H1 (cell line): ENCODE measurements around the gene HNF1A. TPM values are rescaled to one million over a fixed set of nuclear protein-coding genes. Genes with fewer than 3 reads are reported as not detected.

Source experiments
- CTCF ChIA-PET: fragments of 300-600 bp; sonication (Branson Sonifier 250); formaldehyde crosslinking; loops from one replicate; lab custom pipeline; 2021; ENCODE audit not compliant: partially characterized antibody; lab: Charles Lee
- POLR2A ChIA-PET: fragments of 300-600 bp; sonication (Branson Sonifier 250); formaldehyde crosslinking; loops from one replicate; lab custom pipeline; 2021; ENCODE audit warnings: inconsistent platforms; ENCODE audit not compliant: partially characterized antibody; lab: Charles Lee
- DNase-seq, 2 experiments: peaks; one replicate each; pipeline versions ENCODE4 v3.0.0 to v3.0.0-alpha.2; 2010 to 2022; ENCODE audit warnings: low spot score in 2 of 2, low read depth in 1 of 2, mixed read lengths in 1 of 2
- FAIRE-seq: peaks from 2 replicates; lab custom pipeline; 2011; peaks lifted over from hg19 to GRCh38; lab: Jason Lieb, UNC
- H2AFZ ChIP-seq: 2 replicates; pipeline ENCODE4 v1.8.1; 2012; ENCODE audit warnings: low read length, inconsistent platforms
- H2AK5ac ChIP-seq: 2 replicates; pipeline ENCODE4 v1.6.1; 2013; ENCODE audit warnings: low read depth, low read length
- H2BK120ac ChIP-seq: replicated peaks from 2 replicates; pipeline ENCODE3; 2013; ENCODE audit warnings: low read depth, low read length, inconsistent platforms
- H2BK12ac ChIP-seq: 2 replicates; pipeline ENCODE4 v1.6.1; 2013; ENCODE audit warnings: low read depth, low read length
- H2BK15ac ChIP-seq: 2 replicates; pipeline ENCODE4 v1.6.1; 2013; ENCODE audit warnings: low read length
- H2BK20ac ChIP-seq: 2 replicates; pipeline ENCODE4 v1.6.1; 2013; ENCODE audit warnings: low read length
- H2BK5ac ChIP-seq: 2 replicates; pipeline ENCODE4 v1.6.1; 2013; ENCODE audit warnings: low read depth, low read length
- H3K14ac ChIP-seq: 2 replicates; pipeline ENCODE4 v1.6.1; 2013; ENCODE audit warnings: inconsistent platforms; ENCODE audit not compliant: insufficient read length
- H3K18ac ChIP-seq: 2 replicates; pipeline ENCODE4 v1.6.1; 2013; ENCODE audit warnings: low read length; ENCODE audit errors: extremely low read depth
- H3K23ac ChIP-seq: 2 replicates; pipeline ENCODE4 v1.6.1; 2013; ENCODE audit warnings: inconsistent platforms; ENCODE audit not compliant: insufficient read length
- H3K23me2 ChIP-seq: 2 replicates; pipeline ENCODE4 v1.6.1; 2013; ENCODE audit warnings: low read depth, low read length
- H3K27ac ChIP-seq: 2 replicates; pipeline ENCODE4 v1.6.1; 2011; ENCODE audit warnings: low read depth, low read length, inconsistent platforms
- H3K27me3 ChIP-seq, 4 experiments: replicated peaks in 1 of 4; 1 replicate in 1 of 4; 2 replicates in 3 of 4; pipeline versions ENCODE4 v1.6.1 to v1.8.1; 2011 to 2013; ENCODE audit warnings: low read length in 3 of 4, mild to moderate bottlenecking in 3 of 4, inconsistent platforms in 2 of 4, mixed read lengths in 2 of 4, moderate library complexity in 1 of 4; ENCODE audit not compliant: control insufficient read depth in 3 of 4, insufficient read depth in 3 of 4; ENCODE audit errors: extremely low read depth in 1 of 4
- H3K36me3 ChIP-seq, 4 experiments: 2 replicates each; pipeline versions ENCODE4 v1.6.1 to v1.8.1; 2011 to 2013; ENCODE audit warnings: mild to moderate bottlenecking in 4 of 4, low read length in 3 of 4, moderate library complexity in 2 of 4, control low read depth in 1 of 4, inconsistent platforms in 1 of 4; ENCODE audit not compliant: insufficient read depth in 4 of 4, control insufficient read depth in 2 of 4
- H3K4ac ChIP-seq: replicated peaks from 2 replicates; pipeline ENCODE3; 2013; ENCODE audit warnings: low read length, low read depth, mixed read lengths, inconsistent platforms; ENCODE audit not compliant: insufficient read length
- H3K4me1 ChIP-seq, 4 experiments: replicated peaks in 1 of 4; 1 replicate in 1 of 4; 2 replicates in 3 of 4; pipeline versions ENCODE4 v1.6.1 to v1.8.1; 2011 to 2013; ENCODE audit warnings: low read length in 3 of 4, inconsistent platforms in 2 of 4, mixed read lengths in 1 of 4; ENCODE audit not compliant: insufficient read depth in 4 of 4, control insufficient read depth in 3 of 4
- H3K4me2 ChIP-seq, 2 experiments: 2 replicates each; pipeline versions ENCODE4 v1.6.1 to v1.8.1; 2011 to 2013; ENCODE audit warnings: low read depth in 2 of 2, low read length in 2 of 2, control low read depth in 1 of 2, inconsistent platforms in 1 of 2, mild to moderate bottlenecking in 1 of 2; ENCODE audit not compliant: insufficient read depth in 1 of 2
- H3K4me3 ChIP-seq, 4 experiments: fragments of 200-600, 300-600 bp in 1 of 4; sonication (generic), shearing (Covaris generic), sonication (Bioruptor Twin) in 1 of 4; 2 replicates each; pipeline versions ENCODE4 v1.5.1 to v1.8.1; 2011 to 2016; ENCODE audit warnings: low read length in 4 of 4, low read depth in 3 of 4, control low read depth in 2 of 4, inconsistent platforms in 2 of 4, mild to moderate bottlenecking in 2 of 4, mixed read lengths in 1 of 4, moderate library complexity in 1 of 4; ENCODE audit not compliant: insufficient read depth in 2 of 4; ENCODE audit errors: extremely low read depth in 1 of 4
- H3K56ac ChIP-seq: replicated peaks from 2 replicates; pipeline ENCODE3; 2013; ENCODE audit warnings: low read depth, mild to moderate bottlenecking, mixed read lengths, low read length, inconsistent platforms; ENCODE audit not compliant: insufficient read length
- H3K79me1 ChIP-seq: 2 replicates; pipeline ENCODE4 v1.6.1; 2013; ENCODE audit warnings: low read depth, low read length, control low read depth
- H3K79me2 ChIP-seq, 2 experiments: 2 replicates each; pipeline versions ENCODE4 v1.6.1 to v1.8.1; 2012 to 2013; ENCODE audit warnings: low read length in 2 of 2, mild to moderate bottlenecking in 2 of 2, inconsistent platforms in 1 of 2; ENCODE audit not compliant: insufficient read depth in 2 of 2, control insufficient read depth in 1 of 2
- H3K9ac ChIP-seq, 4 experiments: replicated peaks in 1 of 4; 1 replicate in 1 of 4; 2 replicates in 3 of 4; pipeline versions ENCODE4 v1.6.1 to v1.8.1; 2011 to 2013; ENCODE audit warnings: low read depth in 3 of 4, low read length in 3 of 4, control low read depth in 2 of 4, mild to moderate bottlenecking in 2 of 4, moderate library complexity in 2 of 4, inconsistent platforms in 1 of 4; ENCODE audit errors: extremely low read depth in 1 of 4
- H3K9me3 ChIP-seq, 2 experiments: 2 replicates each; pipeline versions ENCODE4 v1.6.1 to v1.8.1; 2012 to 2013; ENCODE audit warnings: mild to moderate bottlenecking in 2 of 2, moderate library complexity in 2 of 2, control low read depth in 1 of 2, inconsistent platforms in 1 of 2, low read depth in 1 of 2, low read length in 1 of 2, mixed read lengths in 1 of 2; ENCODE audit not compliant: insufficient read depth in 2 of 2
- H4K20me1 ChIP-seq, 2 experiments: replicated peaks in 1 of 2; 2 replicates each; pipeline versions ENCODE3 to v1.8.1; 2011 to 2013; ENCODE audit warnings: inconsistent platforms in 2 of 2, low read length in 2 of 2, mild to moderate bottlenecking in 1 of 2; ENCODE audit not compliant: insufficient read depth in 2 of 2, control insufficient read depth in 1 of 2
- H4K5ac ChIP-seq: 2 replicates; pipeline ENCODE4 v1.6.1; 2013; ENCODE audit warnings: low read length, low read depth, mixed read lengths, inconsistent platforms; ENCODE audit not compliant: insufficient read length
- H4K8ac ChIP-seq: 2 replicates; pipeline ENCODE4 v1.8.0; 2013; ENCODE audit warnings: mild to moderate bottlenecking, moderate library complexity, low read length, inconsistent platforms; ENCODE audit not compliant: insufficient read depth; ENCODE audit errors: extremely low read depth
- H4K91ac ChIP-seq: replicated peaks from 2 replicates; pipeline ENCODE3; 2013; ENCODE audit warnings: low read length, mixed read lengths, inconsistent platforms; ENCODE audit not compliant: insufficient read length
- POLR2A ChIP-seq, 2 experiments: IDR thresholded peaks; 1 replicate in 1 of 2; 2 replicates in 1 of 2; pipeline ENCODE4 v1.6.1; 2011; ENCODE audit warnings: low read depth in 2 of 2, low read length in 2 of 2, mild to moderate bottlenecking in 2 of 2; ENCODE audit errors: control extremely low read depth in 1 of 2
- SP1 ChIP-seq: IDR thresholded peaks from 2 replicates; pipeline ENCODE4 v1.6.1; 2011; ENCODE audit warnings: low read depth, low read length
- WGBS, 2 experiments: shearing (Covaris generic) in 1 of 2; methylation state at CpG; one replicate each; pipeline versions ENCODE4 v1.1.6 to v1.1.7; 2013 to 2015; ENCODE audit warnings: low lambda C conversion rate in 2 of 2, mixed read lengths in 2 of 2, inconsistent platforms in 1 of 2, low coverage in 1 of 2, missing lambda C conversion rate in 1 of 2; ENCODE audit not compliant: insufficient replicate concordance in 2 of 2, insufficient coverage in 1 of 2, insufficient read length in 1 of 2; ENCODE audit errors: extremely low coverage in 1 of 2, missing lambda C conversion rate in 1 of 2; 5-methylcytosine and 5-hydroxymethylcytosine counted together
- polyA plus RNA-seq, 7 experiments: library from polyadenylated mRNA; depleted of rRNA in 3 of 7; stranded (reverse) in 5 of 7; unstranded in 2 of 7; fragments of >200 nt in 5 of 7; fragments of 200-250 nt in 2 of 7; gene quantifications; 1 replicate in 5 of 7; 2 replicates in 1 of 7; 4 replicates in 1 of 7; pipeline versions ENCODE4 v1.2.1 to v1.2.3, GENCODE V29; 2011 to 2013; ENCODE audit warnings: missing spikeins in 2 of 7, mixed read lengths in 2 of 7
- total RNA-seq: library from RNA; stranded (reverse); fragmentation: NEBNext Ultra II Directional; extraction: Animal tissue kit (Norgen Biotek cat#: 25700); gene quantifications from 2 replicates; pipeline ENCODE4 v1.2.1, GENCODE V29; 2021

HNF1A gene
- total and polyA plus RNA-seq, 2 of the 8 experiments (the other 6 are each of a cell fraction or from before 2014, with no cell fraction given), result not detected

DNA sequence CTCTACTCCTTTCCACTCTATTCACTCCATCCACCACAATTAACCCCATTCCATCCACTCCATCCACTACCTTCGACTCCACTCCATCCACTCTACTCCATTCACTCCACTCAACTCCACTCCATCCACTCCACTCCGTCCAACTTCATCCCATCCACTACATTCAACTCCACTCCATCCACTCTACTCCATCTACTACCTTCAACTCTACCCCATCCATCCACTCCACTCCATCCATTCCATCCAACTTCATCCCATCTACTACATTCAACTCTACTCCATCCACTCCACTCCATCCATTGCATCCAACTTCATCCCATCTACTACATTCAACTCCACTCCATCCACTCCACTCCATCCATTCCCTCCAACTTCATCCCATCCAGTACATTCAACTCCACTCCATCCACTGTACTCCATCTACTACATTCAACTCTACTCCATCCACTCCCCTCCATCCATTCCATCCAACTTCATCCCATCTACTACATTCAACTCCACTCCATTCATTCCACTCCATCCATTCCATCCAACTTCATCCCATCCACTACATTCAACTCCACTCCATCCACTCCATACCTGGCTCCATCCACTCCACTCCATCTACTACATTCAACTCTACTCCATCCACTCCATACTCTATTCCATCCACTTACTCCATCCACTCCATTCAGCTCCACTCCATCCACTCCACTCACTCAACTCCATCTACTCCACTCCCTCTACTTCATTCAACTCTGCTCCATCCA, 16.4 kb downstream of the HNF1A start:
- TF ChIP-seq SP1, result peak; percentile 93
- TF ChIP-seq POLR2A (IDR thresholded peaks at IDR 0.05; ENCODE audit: control extremely low read depth in 1 of 2, low read depth in 2 of 2, low read length in 2 of 2), result no peak
- Histone ChIP-seq H2BK15ac (no peak overlapping the region), H3K18ac (no peak overlapping the region), H3K27ac (no peak overlapping the region), H3K27me3 (no peaks in the 10 kb centered on the region), H3K4me1 (peaks cover 2 to 6% (median 3%) of the 10 kb centered on the region in 4 experiments; a peak in 6 of 7 replicates), H3K36me3 (no peaks in the 10 kb centered on the region), H2BK20ac (no peak overlapping the region), H3K9ac (no peak overlapping the region), H2AK5ac (no peak overlapping the region), H2BK120ac (no peak overlapping the region), H3K23ac (no peak overlapping the region), H3K9me3 (no peaks in the 10 kb centered on the region), H3K56ac (peak overlapping the region; percentile 64), H2AFZ (no peak overlapping the region), H3K4me2 (no peak overlapping the region), H3K79me2 (no peaks in the 10 kb centered on the region), H3K14ac (no peak overlapping the region), H3K79me1 (no peaks in the 10 kb centered on the region), H4K8ac (no peak overlapping the region), H3K4me3 (no peak overlapping the region), H4K91ac (no peak overlapping the region), H2BK5ac (no peak overlapping the region), H4K5ac (no peak overlapping the region), H3K23me2 (peaks cover 16% of the 10 kb centered on the region; the same call in 1 of the 2 replicates), H3K4ac (no peak overlapping the region), H2BK12ac (no peak overlapping the region), H4K20me1 (peaks cover 0 to 5% of the 10 kb centered on the region in 2 experiments)
- no peak for FAIRE-seq
- ChIA-PET POLR2A (interaction anchor here (2.8 kb wide), 1 partner anchor 14 kb away, joined by 8 read pairs; no protein-coding TSS in a partner anchor), CTCF (interaction anchor here (2.5 kb wide), 1 partner anchor 11 kb away, joined by 9 read pairs; no protein-coding TSS in a partner anchor)
- DNase-seq, result no peak
- WGBS, 2 experiments, result 89 to 100% methylated on average over 2 of the region's 2 CpGs
